H1 (cell line): ENCODE measurements around the gene VIPR1. TPM values are rescaled to one million over a fixed set of nuclear protein-coding genes. Genes with fewer than 3 reads are reported as not detected.

Experiments used
- CTCF ChIA-PET: fragments of 300-600 bp; sonication (Branson Sonifier 250); formaldehyde crosslinking; loops from one replicate; lab custom pipeline; 2021; ENCODE audit not compliant: partially characterized antibody; lab: Charles Lee
- POLR2A ChIA-PET: fragments of 300-600 bp; sonication (Branson Sonifier 250); formaldehyde crosslinking; loops from one replicate; lab custom pipeline; 2021; ENCODE audit warnings: inconsistent platforms; ENCODE audit not compliant: partially characterized antibody; lab: Charles Lee
- DNase-seq, 2 experiments: peaks; one replicate each; pipeline versions ENCODE4 v3.0.0 to v3.0.0-alpha.2; 2010 to 2022; ENCODE audit warnings: low spot score in 2 of 2, low read depth in 1 of 2, mixed read lengths in 1 of 2
- FAIRE-seq: peaks from 2 replicates; lab custom pipeline; 2011; peaks lifted over from hg19 to GRCh38; lab: Jason Lieb, UNC
- H2AFZ ChIP-seq: 2 replicates; pipeline ENCODE4 v1.8.1; 2012; ENCODE audit warnings: low read length, inconsistent platforms
- H2AK5ac ChIP-seq: 2 replicates; pipeline ENCODE4 v1.6.1; 2013; ENCODE audit warnings: low read depth, low read length
- H2BK120ac ChIP-seq: replicated peaks from 2 replicates; pipeline ENCODE3; 2013; ENCODE audit warnings: low read depth, low read length, inconsistent platforms
- H2BK12ac ChIP-seq: 2 replicates; pipeline ENCODE4 v1.6.1; 2013; ENCODE audit warnings: low read depth, low read length
- H2BK15ac ChIP-seq: 2 replicates; pipeline ENCODE4 v1.6.1; 2013; ENCODE audit warnings: low read length
- H2BK20ac ChIP-seq: 2 replicates; pipeline ENCODE4 v1.6.1; 2013; ENCODE audit warnings: low read length
- H2BK5ac ChIP-seq: 2 replicates; pipeline ENCODE4 v1.6.1; 2013; ENCODE audit warnings: low read depth, low read length
- H3K14ac ChIP-seq: 2 replicates; pipeline ENCODE4 v1.6.1; 2013; ENCODE audit warnings: inconsistent platforms; ENCODE audit not compliant: insufficient read length
- H3K18ac ChIP-seq: 2 replicates; pipeline ENCODE4 v1.6.1; 2013; ENCODE audit warnings: low read length; ENCODE audit errors: extremely low read depth
- H3K23ac ChIP-seq: 2 replicates; pipeline ENCODE4 v1.6.1; 2013; ENCODE audit warnings: inconsistent platforms; ENCODE audit not compliant: insufficient read length
- H3K23me2 ChIP-seq: 2 replicates; pipeline ENCODE4 v1.6.1; 2013; ENCODE audit warnings: low read depth, low read length
- H3K27ac ChIP-seq: 2 replicates; pipeline ENCODE4 v1.6.1; 2011; ENCODE audit warnings: low read depth, low read length, inconsistent platforms
- H3K27me3 ChIP-seq, 4 experiments: replicated peaks in 1 of 4; 1 replicate in 1 of 4; 2 replicates in 3 of 4; pipeline versions ENCODE4 v1.6.1 to v1.8.1; 2011 to 2013; ENCODE audit warnings: low read length in 3 of 4, mild to moderate bottlenecking in 3 of 4, inconsistent platforms in 2 of 4, mixed read lengths in 2 of 4, moderate library complexity in 1 of 4; ENCODE audit not compliant: control insufficient read depth in 3 of 4, insufficient read depth in 3 of 4; ENCODE audit errors: extremely low read depth in 1 of 4
- H3K36me3 ChIP-seq, 4 experiments: 2 replicates each; pipeline versions ENCODE4 v1.6.1 to v1.8.1; 2011 to 2013; ENCODE audit warnings: mild to moderate bottlenecking in 4 of 4, low read length in 3 of 4, moderate library complexity in 2 of 4, control low read depth in 1 of 4, inconsistent platforms in 1 of 4; ENCODE audit not compliant: insufficient read depth in 4 of 4, control insufficient read depth in 2 of 4
- H3K4ac ChIP-seq: replicated peaks from 2 replicates; pipeline ENCODE3; 2013; ENCODE audit warnings: low read length, low read depth, mixed read lengths, inconsistent platforms; ENCODE audit not compliant: insufficient read length
- H3K4me1 ChIP-seq, 4 experiments: replicated peaks in 1 of 4; 1 replicate in 1 of 4; 2 replicates in 3 of 4; pipeline versions ENCODE4 v1.6.1 to v1.8.1; 2011 to 2013; ENCODE audit warnings: low read length in 3 of 4, inconsistent platforms in 2 of 4, mixed read lengths in 1 of 4; ENCODE audit not compliant: insufficient read depth in 4 of 4, control insufficient read depth in 3 of 4
- H3K4me2 ChIP-seq, 2 experiments: 2 replicates each; pipeline versions ENCODE4 v1.6.1 to v1.8.1; 2011 to 2013; ENCODE audit warnings: low read depth in 2 of 2, low read length in 2 of 2, control low read depth in 1 of 2, inconsistent platforms in 1 of 2, mild to moderate bottlenecking in 1 of 2; ENCODE audit not compliant: insufficient read depth in 1 of 2
- H3K4me3 ChIP-seq, 4 experiments: fragments of 200-600, 300-600 bp in 1 of 4; sonication (generic), shearing (Covaris generic), sonication (Bioruptor Twin) in 1 of 4; 2 replicates each; pipeline versions ENCODE4 v1.5.1 to v1.8.1; 2011 to 2016; ENCODE audit warnings: low read length in 4 of 4, low read depth in 3 of 4, control low read depth in 2 of 4, inconsistent platforms in 2 of 4, mild to moderate bottlenecking in 2 of 4, mixed read lengths in 1 of 4, moderate library complexity in 1 of 4; ENCODE audit not compliant: insufficient read depth in 2 of 4; ENCODE audit errors: extremely low read depth in 1 of 4
- H3K56ac ChIP-seq: replicated peaks from 2 replicates; pipeline ENCODE3; 2013; ENCODE audit warnings: low read depth, mild to moderate bottlenecking, mixed read lengths, low read length, inconsistent platforms; ENCODE audit not compliant: insufficient read length
- H3K79me1 ChIP-seq: 2 replicates; pipeline ENCODE4 v1.6.1; 2013; ENCODE audit warnings: low read depth, low read length, control low read depth
- H3K79me2 ChIP-seq, 2 experiments: 2 replicates each; pipeline versions ENCODE4 v1.6.1 to v1.8.1; 2012 to 2013; ENCODE audit warnings: low read length in 2 of 2, mild to moderate bottlenecking in 2 of 2, inconsistent platforms in 1 of 2; ENCODE audit not compliant: insufficient read depth in 2 of 2, control insufficient read depth in 1 of 2
- H3K9ac ChIP-seq, 4 experiments: replicated peaks in 1 of 4; 1 replicate in 1 of 4; 2 replicates in 3 of 4; pipeline versions ENCODE4 v1.6.1 to v1.8.1; 2011 to 2013; ENCODE audit warnings: low read depth in 3 of 4, low read length in 3 of 4, control low read depth in 2 of 4, mild to moderate bottlenecking in 2 of 4, moderate library complexity in 2 of 4, inconsistent platforms in 1 of 4; ENCODE audit errors: extremely low read depth in 1 of 4
- H3K9me3 ChIP-seq, 2 experiments: 2 replicates each; pipeline versions ENCODE4 v1.6.1 to v1.8.1; 2012 to 2013; ENCODE audit warnings: mild to moderate bottlenecking in 2 of 2, moderate library complexity in 2 of 2, control low read depth in 1 of 2, inconsistent platforms in 1 of 2, low read depth in 1 of 2, low read length in 1 of 2, mixed read lengths in 1 of 2; ENCODE audit not compliant: insufficient read depth in 2 of 2
- H4K20me1 ChIP-seq, 2 experiments: replicated peaks in 1 of 2; 2 replicates each; pipeline versions ENCODE3 to v1.8.1; 2011 to 2013; ENCODE audit warnings: inconsistent platforms in 2 of 2, low read length in 2 of 2, mild to moderate bottlenecking in 1 of 2; ENCODE audit not compliant: insufficient read depth in 2 of 2, control insufficient read depth in 1 of 2
- H4K5ac ChIP-seq: 2 replicates; pipeline ENCODE4 v1.6.1; 2013; ENCODE audit warnings: low read length, low read depth, mixed read lengths, inconsistent platforms; ENCODE audit not compliant: insufficient read length
- H4K8ac ChIP-seq: 2 replicates; pipeline ENCODE4 v1.8.0; 2013; ENCODE audit warnings: mild to moderate bottlenecking, moderate library complexity, low read length, inconsistent platforms; ENCODE audit not compliant: insufficient read depth; ENCODE audit errors: extremely low read depth
- H4K91ac ChIP-seq: replicated peaks from 2 replicates; pipeline ENCODE3; 2013; ENCODE audit warnings: low read length, mixed read lengths, inconsistent platforms; ENCODE audit not compliant: insufficient read length
- BACH1 ChIP-seq: IDR thresholded peaks from 2 replicates; pipeline ENCODE4 v1.6.1; 2012; ENCODE audit warnings: low read length, improper control_type of control experiment
- CHD2 ChIP-seq: IDR thresholded peaks from 2 replicates; pipeline ENCODE4 v1.6.1; 2012; ENCODE audit warnings: low read length, improper control_type of control experiment
- FOSL1 ChIP-seq: IDR thresholded peaks from 2 replicates; pipeline ENCODE4 v1.6.1; 2011; ENCODE audit warnings: mild to moderate bottlenecking, low read depth, low read length, moderate library complexity; ENCODE audit not compliant: insufficient read depth
- HDAC6 ChIP-seq: IDR thresholded peaks from one replicate; pipeline ENCODE4 v1.7.1; 2012; ENCODE audit warnings: low read depth, mild to moderate bottlenecking, inconsistent platforms, low read length, moderate library complexity
- MAFK ChIP-seq: IDR thresholded peaks from 2 replicates; pipeline ENCODE4 v1.6.1; 2012; ENCODE audit warnings: low read depth, mild to moderate bottlenecking, improper control_type of control experiment, low read length
- POU5F1 ChIP-seq: IDR thresholded peaks from 2 replicates; pipeline ENCODE4 v1.6.1; 2011; ENCODE audit warnings: low read depth, mild to moderate bottlenecking, low read length, moderate library complexity
- RFX5 ChIP-seq: IDR thresholded peaks from 2 replicates; pipeline ENCODE4 v1.6.1; 2011; ENCODE audit warnings: low read depth, low read length, improper control_type of control experiment, borderline replicate concordance
- RXRA ChIP-seq: IDR thresholded peaks from 2 replicates; pipeline ENCODE4 v1.6.1; 2011; ENCODE audit warnings: low read depth, mild to moderate bottlenecking, low read length, moderate library complexity; ENCODE audit not compliant: insufficient read depth
- SP2 ChIP-seq: IDR thresholded peaks from 2 replicates; pipeline ENCODE4 v1.6.1; 2012; ENCODE audit warnings: mild to moderate bottlenecking, low read length, inconsistent platforms
- TEAD4 ChIP-seq: IDR thresholded peaks from 2 replicates; pipeline ENCODE4 v1.6.1; 2012; ENCODE audit warnings: low read depth, low read length, inconsistent platforms, mixed read lengths
- WGBS, 2 experiments: shearing (Covaris generic) in 1 of 2; methylation state at CpG; one replicate each; pipeline versions ENCODE4 v1.1.6 to v1.1.7; 2013 to 2015; ENCODE audit warnings: low lambda C conversion rate in 2 of 2, mixed read lengths in 2 of 2, inconsistent platforms in 1 of 2, low coverage in 1 of 2, missing lambda C conversion rate in 1 of 2; ENCODE audit not compliant: insufficient replicate concordance in 2 of 2, insufficient coverage in 1 of 2, insufficient read length in 1 of 2; ENCODE audit errors: extremely low coverage in 1 of 2, missing lambda C conversion rate in 1 of 2; 5-methylcytosine and 5-hydroxymethylcytosine counted together
- polyA plus RNA-seq, 7 experiments: library from polyadenylated mRNA; depleted of rRNA in 3 of 7; stranded (reverse) in 5 of 7; unstranded in 2 of 7; fragments of >200 nt in 5 of 7; fragments of 200-250 nt in 2 of 7; gene quantifications; 1 replicate in 5 of 7; 2 replicates in 1 of 7; 4 replicates in 1 of 7; pipeline versions ENCODE4 v1.2.1 to v1.2.3, GENCODE V29; 2011 to 2013; ENCODE audit warnings: missing spikeins in 2 of 7, mixed read lengths in 2 of 7
- total RNA-seq: library from RNA; stranded (reverse); fragmentation: NEBNext Ultra II Directional; extraction: Animal tissue kit (Norgen Biotek cat#: 25700); gene quantifications from 2 replicates; pipeline ENCODE4 v1.2.1, GENCODE V29; 2021

The VIPR1 gene
- total and polyA plus RNA-seq, 2 of the 8 experiments (the other 6 are each of a cell fraction or from before 2014, with no cell fraction given), result 7.8 to 10.1 TPM

- Histone ChIP-seq H2BK120ac (no peak overlapping the region), H4K20me1 (no peaks in the 10 kb centered on the region), H2BK20ac (no peak overlapping the region), H2BK12ac (no peak overlapping the region), H3K18ac (no peak overlapping the region), H2AFZ (no peak overlapping the region), H3K27ac (no peak overlapping the region), H3K36me3 (no peaks in the 10 kb centered on the region), H3K4ac (no peak overlapping the region), H2BK5ac (no peak overlapping the region), H3K9ac (no peak overlapping the region), H3K79me2 (no peaks in the 10 kb centered on the region), H3K23ac (no peak overlapping the region), H2AK5ac (no peak overlapping the region), H3K27me3 (peaks cover 0 to under 1% (median 0%) of the 10 kb centered on the region in 4 experiments; a peak in 1 of 7 replicates), H4K8ac (no peak overlapping the region), H4K5ac (no peak overlapping the region), H3K4me1 (no peaks in the 10 kb centered on the region; a peak in 1 of 7 replicates), H3K14ac (no peak overlapping the region), H3K4me2 (no peak overlapping the region), H3K4me3 (no peak overlapping the region), H3K9me3 (0 out of 4 replicates have a peak, but pooled peaks cover 0 to 3% of the 10 kb centered on the region in 2 experiments), H3K23me2 (no peaks in the 10 kb centered on the region), H2BK15ac (no peak overlapping the region), H4K91ac (no peak overlapping the region), H3K56ac (no peak overlapping the region), H3K79me1 (no peaks in the 10 kb centered on the region)
- POLR2A ChIA-PET, result interaction anchor here (1.4 kb wide), 1 partner anchor 23 kb away, joined by 3 read pairs; the partner anchor contains the start of gene VIPR1
- CTCF ChIA-PET, result interaction anchor here (0.8 to 1.8 kb wide), 2 partner anchors 9 to 35 kb away, joined by 3 read pairs; no protein-coding TSS in a partner anchor
- TF ChIP-seq MAFK, result no peak
- no peak for TF ChIP-seq HDAC6
- TF ChIP-seq FOSL1, result no peak
- no peak for TF ChIP-seq BACH1
- no peak for TF ChIP-seq SP2
- no peak for TF ChIP-seq RXRA
- TF ChIP-seq CHD2, result no peak
- TF ChIP-seq TEAD4, result no peak
- no peak for TF ChIP-seq RFX5
- no peak for TF ChIP-seq POU5F1
- 63% methylated on average over 2 of the region's 2 CpGs; no CpG with 5 or more reads in 1 of the 2 experiments for WGBS, 2 experiments
- DNase-seq, result no peak
- FAIRE-seq, result no peak
These were observed 23.6 kb upstream of the VIPR1 start for GRCh38 chr3:42478830-42479229.
